ENCODE data around the gene DARS2.
"Not testable (repeated sequence)": the region's sequence is repeated elsewhere in the genome, so short reads cannot be mapped to it uniquely, and the experiment has no call there.

Gene DARS2

DNA sequence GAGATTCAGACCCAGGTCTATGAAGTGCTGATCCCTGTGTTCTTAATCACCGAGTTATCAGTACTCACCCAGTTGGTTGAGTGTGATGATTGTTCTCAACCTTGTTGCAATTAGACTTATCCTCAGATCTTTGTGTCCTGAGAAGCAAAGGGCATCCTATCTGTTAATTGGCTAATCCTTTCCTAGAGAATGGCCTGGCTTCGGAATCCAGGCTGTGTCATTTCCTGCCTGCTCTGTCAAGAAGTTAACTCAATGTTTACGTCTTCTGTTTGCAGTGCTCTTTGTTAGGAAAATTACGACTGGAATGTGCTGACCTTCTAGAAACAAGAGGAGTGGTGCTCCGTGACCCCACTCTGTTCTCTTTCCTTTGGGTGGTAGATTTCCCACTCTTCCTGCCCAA lies 28.6 kb downstream of the DARS2 start:
- no peak overlapping the region for H3K4me3 ChIP-seq (ENCODE audit: low read length)
- TF ChIP-seq ZNF274 (IDR thresholded peaks at IDR 0.05; ENCODE audit: low read depth, low read length): no peak

GRCh38 chr1:173856014-173856413 lies 31.5 kb downstream of the DARS2 start:
- TF ChIP-seq ZNF274 (IDR thresholded peaks at IDR 0.05; ENCODE audit: low read depth, low read length): no peak
- no peak overlapping the region for H3K4me3 ChIP-seq (ENCODE audit: low read length)

GRCh38 chr1:173856903-173857302 lies 32.4 kb downstream of the DARS2 start:
- no peak for TF ChIP-seq ZNF274 (IDR thresholded peaks at IDR 0.05; ENCODE audit: low read depth, low read length)
- no peak overlapping the region for H3K4me3 ChIP-seq (ENCODE audit: low read length)

DNA sequence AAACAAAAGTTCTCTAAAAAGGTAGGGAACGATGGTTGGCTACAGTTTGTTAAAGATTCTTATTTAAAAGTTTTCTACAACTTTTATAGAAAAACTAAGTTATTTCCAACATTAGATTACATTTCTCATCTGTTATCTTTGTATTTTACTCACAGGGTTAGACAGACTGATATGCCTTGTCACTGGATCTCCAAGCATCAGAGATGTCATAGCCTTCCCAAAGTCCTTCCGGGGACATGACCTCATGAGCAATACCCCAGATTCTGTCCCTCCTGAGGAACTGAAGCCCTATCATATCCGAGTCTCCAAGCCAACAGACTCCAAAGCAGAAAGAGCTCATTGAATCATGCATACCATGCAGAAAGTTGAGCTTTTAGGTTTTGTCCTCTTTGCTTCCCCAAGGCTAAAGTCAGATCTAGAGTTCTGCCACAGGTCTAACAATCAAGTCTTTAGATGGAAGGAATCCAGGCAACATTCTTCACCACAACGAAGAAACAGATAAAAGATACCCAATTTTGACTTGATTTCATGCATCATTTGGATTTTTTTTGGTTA lies 33.0 kb downstream of the DARS2 start:
- TF ChIP-seq ZNF274 (IDR thresholded peaks at IDR 0.05; ENCODE audit: low read depth, low read length): no peak
- no peak overlapping the region for H3K4me3 ChIP-seq (ENCODE audit: low read length)

GRCh38 chr1:173859547-173859946 lies 35.1 kb downstream of the DARS2 start:
- not testable (repeated sequence) for H3K4me3 ChIP-seq (ENCODE audit: low read length)

DNA sequence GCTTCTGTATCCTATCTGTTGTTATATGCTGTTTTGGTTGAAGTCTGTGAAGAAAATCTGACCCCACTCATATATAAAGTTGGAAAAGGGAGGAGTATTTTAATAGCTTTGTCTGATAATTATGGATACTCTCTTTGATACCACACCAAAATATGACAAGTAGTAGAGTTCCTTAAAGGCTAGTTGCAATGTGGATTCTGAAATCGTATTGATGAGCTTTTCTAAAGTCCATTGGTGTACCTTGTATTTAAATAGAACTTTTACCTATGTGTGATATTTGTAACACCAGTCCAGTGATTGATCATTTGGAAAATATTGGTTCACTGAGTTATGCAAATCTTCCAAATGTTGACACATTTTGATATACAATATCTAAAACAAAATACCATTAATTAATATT lies 35.6 kb downstream of the DARS2 start:
- no peak for TF ChIP-seq ZNF274 (IDR thresholded peaks at IDR 0.05; ENCODE audit: low read depth, low read length)

GRCh38 chr1:173861731-173862145 lies 37.3 kb downstream of the DARS2 start:
- no peak overlapping the region for H3K4me3 ChIP-seq (ENCODE audit: low read length)
- no peak for TF ChIP-seq ZNF274 (IDR thresholded peaks at IDR 0.05; ENCODE audit: low read depth, low read length)

More for the DNA sequence above, 35.6 kb downstream of the DARS2 start:
- H3K4me3 ChIP-seq (ENCODE audit: low read length): no peak overlapping the region

GRCh38 chr1:173862146-173862768 lies 37.8 kb downstream of the DARS2 start:
- not testable (repeated sequence) for H3K4me3 ChIP-seq (ENCODE audit: low read length)

GRCh38 chr1:173862769-173863223 lies 38.3 kb downstream of the DARS2 start:
- no peak for TF ChIP-seq ZNF274 (IDR thresholded peaks at IDR 0.05; ENCODE audit: low read depth, low read length)
- no peak overlapping the region for H3K4me3 ChIP-seq (ENCODE audit: low read length)

DNA sequence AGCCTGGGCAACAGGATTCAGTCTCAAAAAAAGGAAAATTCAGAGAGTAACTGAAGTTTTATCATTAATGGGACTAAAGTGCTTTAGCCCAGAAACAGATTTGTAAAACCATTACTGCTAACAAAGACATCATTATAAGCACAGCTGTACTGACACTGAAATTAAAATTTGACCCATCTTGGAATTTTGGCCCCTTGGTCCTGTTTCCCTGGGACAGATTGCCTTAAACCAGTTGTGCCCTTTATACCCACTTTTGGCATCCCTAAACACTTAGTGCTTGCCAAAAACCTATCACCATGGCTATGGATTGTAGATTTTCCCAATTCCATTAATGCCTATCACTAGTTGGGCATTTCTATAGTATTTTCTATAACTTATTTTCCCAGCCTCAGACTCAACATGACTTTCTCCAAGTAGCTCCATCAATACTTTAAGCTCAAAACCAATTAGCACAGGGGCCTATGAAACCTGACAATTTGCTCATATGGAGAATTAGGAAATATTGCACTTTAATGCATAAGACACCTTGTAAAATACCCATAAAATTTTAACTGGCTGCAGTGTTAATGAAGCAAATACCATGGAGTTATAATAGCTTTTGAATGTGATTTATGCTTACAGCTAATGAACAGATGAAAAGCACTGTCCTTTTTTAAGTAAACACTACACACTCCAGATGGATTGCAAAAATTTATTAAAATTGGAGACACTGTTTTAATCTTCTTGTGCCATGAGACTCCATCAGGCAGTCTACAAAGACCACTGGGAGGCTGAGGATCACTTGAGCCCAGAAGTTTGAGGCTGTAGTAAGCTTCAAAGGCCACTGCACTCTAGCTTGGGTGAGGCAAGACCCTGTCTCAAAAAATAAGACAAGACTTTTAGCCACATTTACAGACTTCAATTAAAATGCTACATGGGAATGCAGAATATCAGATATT lies 39.0 kb downstream of the DARS2 start:
- no peak for TF ChIP-seq ZNF274 (IDR thresholded peaks at IDR 0.05; ENCODE audit: low read depth, low read length)
- no peak overlapping the region for H3K4me3 ChIP-seq (ENCODE audit: low read length)

- no peak for TF ChIP-seq ZNF274 (IDR thresholded peaks at IDR 0.05; ENCODE audit: low read depth, low read length)
- peak overlapping the region; percentile 83 for H3K4me3 ChIP-seq (ENCODE audit: low read length)
Observed at GRCh38 chr1:173864179-173864867, 39.9 kb downstream of the DARS2 start.

- H3K4me3 ChIP-seq (ENCODE audit: low read length): peak overlapping the region; percentile 83; the same call in 1 of the 2 replicates
Observed at GRCh38 chr1:173865468-173866164, 41.1 kb downstream of the DARS2 start.

DNA sequence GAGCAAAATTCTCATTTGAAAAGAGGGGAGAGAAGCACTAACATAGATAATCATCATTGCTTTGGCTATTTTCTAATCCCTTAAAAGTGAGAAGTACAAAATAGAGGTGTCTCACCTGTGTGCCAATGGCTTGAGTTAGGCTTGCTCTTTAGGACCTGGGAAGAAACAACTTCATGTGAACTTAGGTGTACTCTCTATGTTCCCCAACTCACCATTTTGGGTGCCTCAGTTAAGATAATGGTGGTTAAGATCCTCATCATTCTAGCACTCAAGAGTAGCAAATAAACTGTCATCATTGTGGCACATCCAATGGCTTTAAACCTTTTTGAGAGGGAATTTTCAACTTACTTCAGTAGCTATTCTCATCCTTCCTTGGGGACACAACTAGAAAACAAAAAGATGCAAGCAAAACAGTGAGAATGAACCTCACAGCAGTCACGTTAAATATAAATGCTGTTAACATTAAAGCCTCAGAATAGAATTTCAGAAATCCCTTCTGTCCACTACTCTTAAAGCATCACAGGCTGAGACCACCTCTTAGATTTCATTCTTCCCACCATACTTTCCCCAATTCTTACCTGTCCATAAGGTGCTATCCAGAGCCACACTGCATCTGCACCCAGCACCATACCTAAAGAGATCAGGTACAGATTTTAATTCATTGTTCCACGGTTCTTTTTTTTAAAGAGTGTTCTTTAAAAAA lies 42.1 kb downstream of the DARS2 start:
- no peak for TF ChIP-seq ZNF274 (IDR thresholded peaks at IDR 0.05; ENCODE audit: low read depth, low read length)
- peak overlapping the region; percentile 83 for H3K4me3 ChIP-seq (ENCODE audit: low read length)

More at GRCh38 chr1:173865468-173866164, 41.1 kb downstream of the DARS2 start:
- no peak for TF ChIP-seq ZNF274 (IDR thresholded peaks at IDR 0.05; ENCODE audit: low read depth, low read length)
